ENCODE data around the gene KIF1B. TPM values are rescaled to one million over a fixed set of nuclear protein-coding genes. Genes with fewer than 3 reads are reported as not detected.

The KIF1B gene
- total RNA-seq (46.4 TPM), polyA plus RNA-seq (ENCODE audit: insufficient read depth, low read depth, low replicate concordance) (8.0 TPM)
- long read RNA-seq, donor 1, full-length matches to known transcripts, result 1 of 1 reads
- long read RNA-seq, donor 1, partial matches to known transcripts, result 0 of 1 reads
- long read RNA-seq, donor 1, other reads (novel, unspliced or antisense), result 0 of 1 reads
- long read RNA-seq, donor 2, full-length matches to known transcripts, result 1 of 1 reads
- long read RNA-seq, donor 2, partial matches to known transcripts, result 0 of 1 reads
- long read RNA-seq, donor 2, other reads (novel, unspliced or antisense), result 0 of 1 reads
- long read RNA-seq, donor 3, full-length matches to known transcripts, result 1 of 1 reads
- long read RNA-seq, donor 3, partial matches to known transcripts, result 0 of 1 reads
- long read RNA-seq, donor 3, other reads (novel, unspliced or antisense), result 0 of 1 reads
- long read RNA-seq, donor 4, full-length matches to known transcripts, result 1 of 1 reads
- long read RNA-seq, donor 4, partial matches to known transcripts, result 0 of 1 reads
- long read RNA-seq, donor 4, other reads (novel, unspliced or antisense), result 0 of 1 reads
- long read RNA-seq, donor 5, full-length matches to known transcripts, result 1 of 1 reads
- long read RNA-seq, donor 5, partial matches to known transcripts, result 0 of 1 reads
- long read RNA-seq, donor 5, other reads (novel, unspliced or antisense), result 0 of 1 reads
- long read RNA-seq, donor 6, result 0 reads
- long read RNA-seq, donor 7, full-length matches to known transcripts, result 3 of 35 reads
- long read RNA-seq, donor 7, partial matches to known transcripts, result 17 of 35 reads
- long read RNA-seq, donor 7, other reads (novel, unspliced or antisense), result 15 of 35 reads
- long read RNA-seq, donor 8, result 0 reads
- long read RNA-seq, donor 9, result 0 reads
- long read RNA-seq, donor 10, full-length matches to known transcripts, result 1 of 1 reads
- long read RNA-seq, donor 10, partial matches to known transcripts, result 0 of 1 reads
- long read RNA-seq, donor 10, other reads (novel, unspliced or antisense), result 0 of 1 reads

- FAIRE-seq (no peak), DNase-seq (peak; percentile 99 to 100 (median 99))
- Histone ChIP-seq H3K9me3 (ENCODE audit: control insufficient read depth in 2 of 3, insufficient read depth in 1 of 3, low read length in 3 of 3) (no peaks in the 10 kb centered on the region), H3K27me3 (ENCODE audit: control insufficient read depth, insufficient read depth, low read length) (no peaks in the 10 kb centered on the region), H3K27ac (ENCODE audit: low read depth in 2 of 2, low read length in 2 of 2) (peak within 1 kb of the TSS; percentile 93 to 96), H3K9ac (ENCODE audit: low read length in 3 of 3) (peak within 1 kb of the TSS; percentile 81 to 95 (median 95)), H3K4me3 (ENCODE audit: low read length in 3 of 3) (peak within 1 kb of the TSS; percentile 91 to 98 (median 91)), H3K4me1 (ENCODE audit: control insufficient read depth in 2 of 3, insufficient read depth in 2 of 3, low read depth in 1 of 3, low read length in 3 of 3) (peaks cover 0 to 8% (median 4%) of the 10 kb centered on the region in 3 donors), H3K36me3 (ENCODE audit: control insufficient read depth in 2 of 3, insufficient read depth in 3 of 3, low read length in 3 of 3) (no peaks in the 10 kb centered on the region)
- intact Hi-C loops (cut with DNase I), result no loop called here
- TF ChIP-seq, protein P1, sequence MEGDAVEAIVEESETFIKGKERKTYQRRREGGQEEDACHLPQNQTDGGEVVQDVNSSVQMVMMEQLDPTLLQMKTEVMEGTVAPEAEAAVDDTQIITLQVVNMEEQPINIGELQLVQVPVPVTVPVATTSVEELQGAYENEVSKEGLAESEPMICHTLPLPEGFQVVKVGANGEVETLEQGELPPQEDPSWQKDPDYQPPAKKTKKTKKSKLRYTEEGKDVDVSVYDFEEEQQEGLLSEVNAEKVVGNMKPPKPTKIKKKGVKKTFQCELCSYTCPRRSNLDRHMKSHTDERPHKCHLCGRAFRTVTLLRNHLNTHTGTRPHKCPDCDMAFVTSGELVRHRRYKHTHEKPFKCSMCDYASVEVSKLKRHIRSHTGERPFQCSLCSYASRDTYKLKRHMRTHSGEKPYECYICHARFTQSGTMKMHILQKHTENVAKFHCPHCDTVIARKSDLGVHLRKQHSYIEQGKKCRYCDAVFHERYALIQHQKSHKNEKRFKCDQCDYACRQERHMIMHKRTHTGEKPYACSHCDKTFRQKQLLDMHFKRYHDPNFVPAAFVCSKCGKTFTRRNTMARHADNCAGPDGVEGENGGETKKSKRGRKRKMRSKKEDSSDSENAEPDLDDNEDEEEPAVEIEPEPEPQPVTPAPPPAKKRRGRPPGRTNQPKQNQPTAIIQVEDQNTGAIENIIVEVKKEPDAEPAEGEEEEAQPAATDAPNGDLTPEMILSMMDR (IDR thresholded peaks at IDR 0.05; ENCODE audit: borderline replicate concordance, extremely low read depth, insufficient read depth), result peak; percentile 80
Observed at GRCh38 chr1:10209905-10210810, at the start of gene KIF1B. Gene KIF1B, plus strand, starts transcription at chr1:10210570. Its CDS starts 21,759 bp downstream, at chr1:10232329.

DNA sequence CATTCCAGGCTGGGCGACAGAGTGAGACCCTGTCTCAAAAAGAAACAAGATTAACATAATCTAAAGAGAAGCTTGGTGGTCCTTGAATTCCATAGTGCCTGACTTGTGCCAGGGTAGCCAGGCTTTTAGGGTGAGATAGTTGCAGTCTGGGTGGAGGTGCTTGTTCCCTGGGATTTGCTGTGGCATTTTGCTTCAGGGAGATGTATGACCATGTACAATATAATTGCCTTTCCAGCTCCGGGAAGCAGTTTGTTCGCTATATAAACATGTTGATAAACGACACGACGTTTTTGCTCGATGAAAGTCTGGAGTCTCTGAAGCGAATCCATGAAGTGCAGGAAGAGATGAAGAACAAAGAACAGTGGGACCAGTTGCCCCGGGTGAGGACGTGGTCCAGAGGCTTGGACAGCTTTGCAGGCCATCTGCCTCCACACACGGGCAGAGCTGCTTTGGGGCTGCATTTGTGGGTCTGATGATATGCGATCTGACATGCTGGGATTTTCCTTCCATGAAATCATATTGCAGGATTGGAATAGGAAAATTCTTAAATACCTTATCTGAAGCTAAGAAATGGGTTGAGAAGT is 49.4 kb upstream of the KIF1B start:
- H3K36me3 ChIP-seq (ENCODE audit: control insufficient read depth in 2 of 3, insufficient read depth in 3 of 3, low read length in 3 of 3), result peaks cover 0 to 26% (median 25%) of the 10 kb centered on the region in 3 donors
- intact Hi-C loops (cut with DNase I), result no loop called here
- no peaks in the 10 kb centered on the region for H3K4me1 ChIP-seq (ENCODE audit: control insufficient read depth in 2 of 3, insufficient read depth in 2 of 3, low read depth in 1 of 3, low read length in 3 of 3)
- no peaks in the 10 kb centered on the region for H3K27me3 ChIP-seq (ENCODE audit: control insufficient read depth, insufficient read depth, low read length)
- no peak overlapping the region for H3K9ac ChIP-seq (ENCODE audit: low read length in 3 of 3)
- H3K27ac ChIP-seq (ENCODE audit: low read depth in 2 of 2, low read length in 2 of 2), result no peak overlapping the region
- H3K9me3 ChIP-seq (ENCODE audit: control insufficient read depth in 2 of 3, insufficient read depth in 1 of 3, low read length in 3 of 3), result no peaks in the 10 kb centered on the region
- DNase-seq, result peak in 2 of 5 donors; percentile 9 to 14
- H3K4me3 ChIP-seq (ENCODE audit: low read length in 3 of 3), result no peak overlapping the region
- TF ChIP-seq, protein P1 (IDR thresholded peaks at IDR 0.05; ENCODE audit: borderline replicate concordance, extremely low read depth, insufficient read depth), result no peak
- FAIRE-seq, result no peak
